C1 segment of cervical spinal cord (tissue), 14 donors: ENCODE data around the gene HK1.

Experiments
- DNase-seq, 14 donors: peaks; one replicate each; lab custom pipeline; 2025; lab: John Stamatoyannopoulos, UW

HK1 gene

DNA sequence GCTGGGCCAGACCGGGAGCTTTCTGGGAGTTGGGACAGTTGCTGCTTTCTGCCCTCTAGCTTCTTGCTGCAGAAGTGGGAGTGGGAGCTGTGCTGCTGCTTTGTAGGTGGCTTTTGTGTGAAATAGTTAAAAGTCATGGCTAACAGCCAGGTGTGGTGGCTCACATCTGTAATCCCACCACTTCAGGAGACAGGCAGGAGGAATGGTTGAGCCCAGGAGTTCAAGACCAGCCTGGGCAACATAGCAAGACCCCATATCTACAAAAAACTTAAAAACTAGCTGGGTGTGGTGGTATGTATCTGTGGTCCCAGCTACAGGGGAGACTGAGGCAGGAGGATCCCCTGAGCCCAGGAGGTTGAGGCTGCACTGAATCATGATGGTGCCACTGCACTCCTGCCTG lies 124.8 kb downstream of the HK1 start:
- DNase-seq: no peak

DNA sequence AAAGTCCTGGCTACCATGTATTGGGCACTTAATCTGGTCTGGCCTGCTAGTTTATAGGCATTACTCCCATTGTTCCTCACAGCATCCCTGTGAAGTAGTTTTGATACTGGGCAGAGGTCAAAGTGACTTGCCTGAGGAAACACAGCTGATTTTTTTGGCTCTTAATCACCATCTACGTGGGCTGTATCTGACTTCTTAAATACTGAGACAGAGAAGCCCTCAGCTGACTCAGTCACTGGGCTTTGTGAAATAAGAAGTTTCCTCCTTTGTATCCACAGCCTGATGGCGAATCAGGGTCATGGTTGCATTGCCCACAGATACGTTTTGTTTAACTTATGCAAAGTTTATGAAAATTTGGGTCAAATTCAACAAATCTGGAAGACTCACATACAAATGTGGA lies 125.2 kb downstream of the HK1 start:
- DNase-seq: no peak

GRCh38 chr10:69404786-69405185 lies 126.5 kb downstream of the HK1 start:
- DNase-seq: no peak

- no peak for DNase-seq
These were observed 126.9 kb downstream of the HK1 start for GRCh38 chr10:69405221-69405620.

GRCh38 chr10:69406302-69406811 lies 128.1 kb downstream of the HK1 start:
- peak in 2 of 14 donors; percentile 18 to 60 for DNase-seq

DNA sequence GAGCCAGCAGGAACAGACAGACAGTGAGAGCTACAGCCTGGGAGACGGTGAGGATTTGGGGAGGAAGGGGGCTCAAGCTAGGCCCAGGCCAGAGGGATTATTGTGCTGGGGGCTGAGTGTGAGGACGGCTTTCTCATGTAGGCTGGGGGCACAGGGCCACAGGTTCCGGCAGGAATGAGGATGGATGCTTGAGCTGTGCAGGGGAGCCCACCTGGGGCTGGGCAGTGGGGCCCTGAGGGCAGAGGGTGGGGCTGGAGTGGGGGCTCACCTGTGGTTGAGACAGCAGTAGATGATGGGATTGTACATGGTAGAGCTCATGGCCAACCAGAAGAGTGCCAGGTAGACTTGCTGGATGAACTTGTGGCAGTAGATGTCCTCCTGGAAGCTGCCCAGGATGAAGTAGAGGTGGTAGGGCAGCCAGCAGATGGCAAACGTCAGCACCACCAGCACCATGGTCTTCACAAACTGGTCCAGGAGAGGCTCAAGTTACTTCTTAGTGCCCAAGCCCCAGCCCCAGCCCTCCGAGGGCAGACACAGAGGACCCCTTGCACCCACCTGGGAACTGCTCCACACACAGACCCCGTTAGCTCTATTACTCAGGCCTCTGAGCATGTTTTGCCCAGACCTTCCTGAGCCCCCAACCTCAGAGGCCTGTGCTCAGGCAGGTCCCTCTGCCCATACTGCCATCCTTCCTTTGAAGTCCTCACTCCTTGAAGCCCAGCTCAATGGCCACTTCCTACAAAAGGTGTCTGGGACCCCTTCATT lies 128.7 kb downstream of the HK1 start:
- no peak for DNase-seq

DNA sequence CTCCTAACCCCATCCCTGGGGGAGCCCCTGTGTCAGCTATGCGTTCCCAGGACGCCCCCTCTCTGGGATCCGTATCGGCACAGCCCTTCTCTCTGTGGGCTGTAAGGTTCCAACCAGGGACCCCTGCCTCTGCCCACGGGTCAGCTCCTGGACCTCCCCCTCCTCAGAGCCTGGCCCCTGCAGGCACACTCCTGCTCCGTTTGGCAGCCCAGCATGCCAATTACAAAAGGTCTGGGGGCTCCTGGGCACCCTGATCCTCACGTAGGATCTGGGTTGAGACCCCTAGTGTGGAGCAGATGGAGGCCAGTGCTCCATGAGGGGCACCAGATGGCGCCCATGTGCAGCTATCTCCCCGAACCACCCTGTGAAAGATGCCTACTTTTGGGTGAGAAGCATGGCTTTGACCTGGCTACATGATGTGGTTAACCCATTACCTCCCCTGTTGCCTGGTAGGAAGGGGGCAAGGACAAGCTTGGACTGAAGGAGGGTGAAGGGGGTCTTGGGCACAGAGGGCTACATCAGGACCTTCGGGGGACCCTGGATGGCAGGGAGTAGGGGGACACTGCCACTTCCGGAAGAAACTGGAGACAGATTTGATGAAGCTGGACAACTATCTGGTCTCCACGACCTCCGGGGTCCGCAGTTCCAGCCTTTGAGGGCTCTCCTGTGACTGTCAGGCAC lies 129.5 kb downstream of the HK1 start:
- DNase-seq: no peak

GRCh38 chr10:69408318-69409175 lies 130.3 kb downstream of the HK1 start:
- peak; percentile 17 to 94 (median 80) for DNase-seq

DNA sequence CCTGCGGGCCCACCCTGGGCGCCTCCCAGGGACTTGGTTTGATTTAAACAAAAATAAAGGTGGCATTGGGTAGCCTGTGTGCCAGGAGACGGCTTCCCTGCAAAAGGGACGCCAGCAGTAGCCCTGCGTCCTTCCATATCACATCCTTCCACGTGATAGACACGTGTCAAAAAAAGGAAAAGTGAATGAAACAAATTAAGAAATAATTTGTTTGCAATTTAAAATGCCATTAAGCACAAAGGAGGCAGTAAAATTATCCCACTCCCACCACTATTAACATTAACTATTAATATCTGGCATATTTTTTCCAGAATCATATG lies 130.8 kb downstream of the HK1 start:
- DNase-seq: no peak

DNA sequence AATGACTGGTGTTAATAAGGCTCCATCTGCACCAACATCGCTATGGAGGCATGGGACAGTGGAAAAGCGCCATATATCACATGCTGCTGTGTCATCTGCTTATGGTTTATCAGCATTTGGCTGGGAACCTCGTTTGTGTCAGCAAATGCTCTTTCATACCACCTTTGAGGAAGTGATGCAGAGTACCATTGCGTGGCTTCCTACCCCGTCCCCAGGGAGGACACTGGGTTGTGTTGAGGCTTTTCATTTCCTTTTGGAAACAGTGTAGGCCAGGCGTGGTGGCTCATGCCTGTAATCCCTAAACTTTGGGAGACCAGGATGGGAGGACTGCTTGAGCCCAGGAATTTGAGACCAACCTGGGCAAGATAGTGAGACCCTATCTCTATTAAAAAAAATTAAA lies 131.7 kb downstream of the HK1 start:
- DNase-seq: peak in 1 of 14 donors; percentile 12

GRCh38 chr10:69410487-69410886 lies 132.2 kb downstream of the HK1 start:
- no peak for DNase-seq

DNA sequence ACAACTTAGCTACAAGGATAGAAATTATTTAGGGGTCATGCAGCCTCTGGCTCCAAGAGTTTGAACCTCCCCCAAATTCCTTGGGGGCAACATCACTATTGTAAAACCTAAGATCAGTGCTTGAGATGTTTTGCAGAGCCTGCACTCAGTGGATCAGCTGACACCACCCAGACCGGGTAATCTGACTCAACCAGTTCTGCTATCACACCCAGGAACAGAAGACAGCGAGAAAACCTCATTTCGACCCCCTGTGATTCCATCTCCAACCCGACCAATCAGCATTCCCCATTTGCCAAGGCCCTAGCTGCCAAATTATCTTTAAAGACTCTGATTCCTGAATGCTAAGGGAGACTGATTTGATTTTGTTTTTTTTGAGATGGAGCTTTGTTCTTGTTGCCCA lies 133.2 kb downstream of the HK1 start:
- DNase-seq: no peak

- DNase-seq: no peak
These were observed 134.0 kb downstream of the HK1 start for GRCh38 chr10:69412232-69412790.

DNA sequence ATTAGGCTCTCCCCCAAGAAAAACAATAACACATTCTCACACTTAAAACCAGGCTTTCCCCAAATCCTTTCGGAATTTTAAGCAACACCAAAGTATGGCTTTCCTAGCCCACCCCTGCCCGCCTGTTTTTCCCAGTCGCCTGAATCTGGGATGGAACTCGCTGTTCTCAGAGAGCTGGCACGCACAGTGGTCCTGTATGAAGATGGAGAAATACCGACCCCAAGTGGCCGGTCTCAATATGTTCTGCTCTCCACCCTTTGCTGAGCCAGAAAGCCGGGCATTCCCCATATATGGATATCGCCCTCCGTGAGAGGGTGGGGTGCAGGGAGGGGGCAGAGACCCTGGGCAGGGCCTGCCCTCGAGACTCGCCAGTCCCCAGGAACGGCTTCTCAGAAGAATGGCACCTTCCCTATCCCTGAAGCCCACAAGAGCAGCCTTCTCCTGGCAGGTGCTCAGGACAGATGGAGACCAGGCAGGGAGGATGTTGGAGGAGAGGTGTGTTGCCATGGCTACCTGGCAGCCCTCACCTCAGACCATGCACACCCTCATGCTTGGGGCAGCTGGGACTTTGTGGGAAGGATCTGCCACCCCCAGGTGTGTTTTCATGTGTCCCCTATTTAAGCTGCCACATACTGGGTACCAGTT lies 135.0 kb downstream of the HK1 start:
- peak in 10 of 14 donors; percentile 9 to 99 (median 31) for DNase-seq

- DNase-seq: no peak
These were observed 136.0 kb downstream of the HK1 start for GRCh38 chr10:69414036-69415018.

DNA sequence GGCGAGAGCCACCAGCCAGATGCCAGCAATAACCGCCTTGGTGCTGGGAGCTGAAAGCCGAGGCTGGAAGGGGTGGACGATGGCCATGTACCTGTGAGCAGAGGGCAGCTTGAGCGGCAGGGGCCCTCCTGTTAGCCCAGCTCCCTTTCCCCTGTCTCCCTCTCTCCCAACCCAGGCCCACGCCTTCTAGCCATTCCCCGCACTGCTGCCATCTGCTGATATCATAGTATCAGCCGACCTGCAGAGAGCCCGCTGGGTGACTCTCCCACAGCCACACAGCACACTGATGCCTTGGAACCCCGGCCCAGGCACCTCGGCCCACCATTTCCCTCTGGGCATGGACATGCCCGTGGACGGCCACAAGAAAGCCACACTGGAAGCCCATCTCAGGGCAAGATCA lies 136.8 kb downstream of the HK1 start:
- DNase-seq: no peak

- DNase-seq: no peak
These were observed 137.7 kb downstream of the HK1 start for GRCh38 chr10:69415951-69416350.

DNA sequence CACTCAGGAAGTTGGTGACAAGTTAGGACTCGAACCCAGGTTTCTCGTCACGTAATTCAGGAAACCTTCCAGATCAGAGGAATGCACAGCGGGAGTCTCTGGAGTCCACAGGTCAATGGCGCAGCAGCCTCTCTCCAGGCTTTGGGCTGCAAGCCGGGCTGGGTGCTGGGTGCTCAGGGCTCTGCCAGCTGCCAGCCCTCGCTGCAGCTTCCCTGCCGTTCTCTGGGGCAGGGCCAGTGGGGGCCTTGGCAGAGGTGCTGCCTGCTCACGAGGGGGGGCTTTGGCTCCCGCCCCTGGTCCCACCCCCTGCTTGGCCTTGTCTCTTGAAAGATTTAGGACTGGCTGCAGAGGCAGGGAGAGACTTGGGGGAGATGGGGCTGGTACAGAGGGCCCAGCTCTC lies 138.4 kb downstream of the HK1 start, which contains the start of gene TACR2:
Gene TACR2 (minus strand): TSS at position 224 of the 400 bp plus-strand sequence. CDS start 595 bp downstream, outside the sequence.
- DNase-seq: peak in 1 of 14 donors; percentile 16

DNA sequence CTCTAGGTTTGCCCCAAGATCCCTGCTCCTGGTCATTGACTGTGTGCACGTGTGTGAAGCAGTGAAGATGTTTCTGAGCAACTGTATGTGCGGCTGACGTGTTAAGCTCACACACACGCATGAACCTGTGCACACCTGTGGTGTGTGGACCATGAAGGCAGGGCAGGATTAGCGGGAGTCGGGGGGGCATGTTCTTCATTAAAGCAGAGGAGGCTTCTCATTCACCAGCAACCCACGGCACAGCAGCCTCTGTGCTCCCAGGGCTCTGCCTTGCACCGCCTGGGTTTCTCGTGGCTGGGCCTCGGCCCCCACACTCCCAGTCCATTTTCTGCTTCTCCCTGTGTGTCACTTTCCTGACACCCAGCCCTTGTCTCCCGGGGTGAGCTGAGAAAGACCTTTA lies 139.2 kb downstream of the HK1 start:
- no peak for DNase-seq
